Measurements from ENCODE around the gene SEC14L5. TPM values are rescaled to one million over a fixed set of nuclear protein-coding genes. Genes with fewer than 3 reads are reported as not detected.

SEC14L5 gene
- total RNA-seq, 1 experiment from 2014 or later, result 0.27 TPM

DNA sequence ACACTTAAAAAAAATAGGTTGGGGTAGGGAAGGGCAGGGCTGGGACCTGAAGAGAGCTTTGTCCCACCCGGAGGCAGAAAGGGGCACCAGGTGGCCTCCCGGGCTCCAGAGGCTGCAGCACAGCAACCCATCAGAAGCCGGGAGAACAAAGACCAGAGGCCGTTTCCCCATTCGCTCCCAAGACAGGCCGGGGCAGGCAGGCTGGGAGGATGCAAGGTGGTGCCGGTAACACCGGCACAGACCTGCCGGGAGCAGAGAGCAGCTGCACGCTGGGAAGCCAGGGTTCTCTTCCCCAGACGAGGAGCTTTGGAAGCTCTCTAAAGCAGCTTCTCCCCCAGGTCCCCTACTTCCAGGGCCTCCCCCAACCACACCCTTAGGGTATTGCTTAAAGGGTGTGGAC lies 26.7 kb upstream of the SEC14L5 start (continued):
- TF ChIP-seq, protein P1, sequence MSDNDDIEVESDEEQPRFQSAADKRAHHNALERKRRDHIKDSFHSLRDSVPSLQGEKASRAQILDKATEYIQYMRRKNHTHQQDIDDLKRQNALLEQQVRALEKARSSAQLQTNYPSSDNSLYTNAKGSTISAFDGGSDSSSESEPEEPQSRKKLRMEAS (IDR thresholded peaks at IDR 0.05), result no peak
- TF ChIP-seq CBX3 (IDR thresholded peaks at IDR 0.05; ENCODE audit: low read depth) (no peak), POLR2AphosphoS5 (IDR thresholded peaks at IDR 0.05; ENCODE audit: low read depth, low read length) (no peak), ZNF274 (IDR thresholded peaks at IDR 0.05; ENCODE audit: low read depth, low read length) (no peak), ELF1 (IDR thresholded peaks at IDR 0.05; ENCODE audit: borderline replicate concordance, low read depth) (no peak), YY1 (IDR thresholded peaks at IDR 0.05; ENCODE audit: extremely low read depth, insufficient replicate concordance, low read depth, low read length) (no peak)

DNA sequence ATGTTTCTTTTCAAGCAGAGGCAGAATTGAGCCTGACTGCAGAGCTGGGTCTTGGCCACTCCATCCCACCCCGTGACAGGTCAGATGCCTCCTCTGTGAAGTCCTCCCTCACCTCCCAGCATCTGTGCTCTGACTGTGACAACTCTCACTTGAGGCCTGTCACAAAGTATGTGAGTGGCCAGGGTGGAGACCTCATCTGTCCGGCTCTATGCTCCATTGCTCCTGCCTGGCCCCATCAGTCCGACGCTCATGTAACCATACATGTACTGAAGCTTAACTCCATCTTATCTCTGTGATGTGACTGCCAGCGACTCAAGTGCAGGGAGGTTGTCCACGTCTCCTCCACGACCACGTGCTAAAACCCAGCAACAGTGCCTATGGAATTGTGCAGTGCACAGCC lies 24.7 kb upstream of the SEC14L5 start:
- TSS peak; percentile 13 for BruUV-seq (replicated peaks)
- ATAC-seq, result no peak
- intact Hi-C loops (cut with micrococcal nuclease), result no loop called here
- Histone ChIP-seq H4K20me1 (ENCODE audit: insufficient read depth) (no peaks in the 10 kb centered on the region), H3K27ac (ENCODE audit: low read depth, low read length) (no peak overlapping the region), H3K27me3 (ENCODE audit: insufficient read depth, low read length) (no peaks in the 10 kb centered on the region), H3K79me2 (ENCODE audit: insufficient read depth, low read length) (no peaks in the 10 kb centered on the region; the same call in 1 of the 2 replicates), H3K36me3 (ENCODE audit: control insufficient read depth in 1 of 2, insufficient read depth in 2 of 2, low read length in 2 of 2) (no peaks in the 10 kb centered on the region; a peak in 1 of 4 replicates), H3K9me2 (ENCODE audit: insufficient read depth) (no peaks in the 10 kb centered on the region), H2AFZ (ENCODE audit: low read depth, low read length, poor library complexity, severe bottlenecking) (no peak overlapping the region), H3K4me2 (ENCODE audit: low read length) (no peak overlapping the region), H3K4me3 (replicated peaks in 1 of 2; ENCODE audit: low read depth in 1 of 2, low read length in 2 of 2) (no peak overlapping the region), H3K4me1 (ENCODE audit: control insufficient read depth in 1 of 2, insufficient read depth in 2 of 2, low read length in 2 of 2) (peaks cover 13 to 27% of the 10 kb centered on the region in 2 experiments; a peak in 3 of 4 replicates), H3K9me3 (ENCODE audit: control insufficient read depth in 1 of 2, insufficient read depth in 1 of 2, low read depth in 1 of 2, low read length in 2 of 2) (no peaks in the 10 kb centered on the region), H3K9ac (ENCODE audit: low read length) (no peak overlapping the region)
- RAD21 ChIA-PET (ENCODE audit: low non-redundant PET in 1 of 2, low total read pairs in 2 of 2, uncharacterized antibody in 2 of 2, unreplicated experiment in 2 of 2), result interaction anchor here in 1 of 2 experiments (0.7 kb wide), 1 partner anchor 49 kb away, joined by 3 read pairs; no protein-coding TSS in a partner anchor
- POLR2A ChIA-PET, result interaction anchor here (2.2 kb wide), 1 partner anchor 11 kb away, joined by 4 read pairs; no protein-coding TSS in a partner anchor
- CTCF ChIA-PET, result no interaction called here
- DNase-seq (ENCODE audit: low read depth, low spot score), result no peak
- TF ChIP-seq EZH2phosphoT487 (IDR thresholded peaks at IDR 0.05; ENCODE audit: borderline replicate concordance) (no peak), ZNF274 (IDR thresholded peaks at IDR 0.05; ENCODE audit: low read depth, low read length) (no peak), SRF (IDR thresholded peaks at IDR 0.05; ENCODE audit: low read depth) (no peak), SP1 (IDR thresholded peaks at IDR 0.05; ENCODE audit: low read depth) (no peak), EZH2 (IDR thresholded peaks at IDR 0.05) (no peak), TCF7L2 (IDR thresholded peaks at IDR 0.05; ENCODE audit: borderline replicate concordance, extremely low read depth, insufficient read depth, insufficient read length) (no peak), YY1 (IDR thresholded peaks at IDR 0.05; ENCODE audit: extremely low read depth, insufficient replicate concordance, low read depth, low read length) (no peak), POLR2A (IDR thresholded peaks at IDR 0.05; ENCODE audit: borderline replicate concordance, extremely low read depth, insufficient read depth, insufficient read length) (no peak), EGR1 (IDR thresholded peaks at IDR 0.05; ENCODE audit: low read depth) (no peak), JUND (IDR thresholded peaks at IDR 0.05) (no peak), RAD21 (IDR thresholded peaks at IDR 0.05; ENCODE audit: low read depth) (no peak)
- TF ChIP-seq, protein P2, sequence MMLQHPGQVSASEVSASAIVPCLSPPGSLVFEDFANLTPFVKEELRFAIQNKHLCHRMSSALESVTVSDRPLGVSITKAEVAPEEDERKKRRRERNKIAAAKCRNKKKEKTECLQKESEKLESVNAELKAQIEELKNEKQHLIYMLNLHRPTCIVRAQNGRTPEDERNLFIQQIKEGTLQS (IDR thresholded peaks at IDR 0.05), result no peak
- TF ChIP-seq, protein P3, sequence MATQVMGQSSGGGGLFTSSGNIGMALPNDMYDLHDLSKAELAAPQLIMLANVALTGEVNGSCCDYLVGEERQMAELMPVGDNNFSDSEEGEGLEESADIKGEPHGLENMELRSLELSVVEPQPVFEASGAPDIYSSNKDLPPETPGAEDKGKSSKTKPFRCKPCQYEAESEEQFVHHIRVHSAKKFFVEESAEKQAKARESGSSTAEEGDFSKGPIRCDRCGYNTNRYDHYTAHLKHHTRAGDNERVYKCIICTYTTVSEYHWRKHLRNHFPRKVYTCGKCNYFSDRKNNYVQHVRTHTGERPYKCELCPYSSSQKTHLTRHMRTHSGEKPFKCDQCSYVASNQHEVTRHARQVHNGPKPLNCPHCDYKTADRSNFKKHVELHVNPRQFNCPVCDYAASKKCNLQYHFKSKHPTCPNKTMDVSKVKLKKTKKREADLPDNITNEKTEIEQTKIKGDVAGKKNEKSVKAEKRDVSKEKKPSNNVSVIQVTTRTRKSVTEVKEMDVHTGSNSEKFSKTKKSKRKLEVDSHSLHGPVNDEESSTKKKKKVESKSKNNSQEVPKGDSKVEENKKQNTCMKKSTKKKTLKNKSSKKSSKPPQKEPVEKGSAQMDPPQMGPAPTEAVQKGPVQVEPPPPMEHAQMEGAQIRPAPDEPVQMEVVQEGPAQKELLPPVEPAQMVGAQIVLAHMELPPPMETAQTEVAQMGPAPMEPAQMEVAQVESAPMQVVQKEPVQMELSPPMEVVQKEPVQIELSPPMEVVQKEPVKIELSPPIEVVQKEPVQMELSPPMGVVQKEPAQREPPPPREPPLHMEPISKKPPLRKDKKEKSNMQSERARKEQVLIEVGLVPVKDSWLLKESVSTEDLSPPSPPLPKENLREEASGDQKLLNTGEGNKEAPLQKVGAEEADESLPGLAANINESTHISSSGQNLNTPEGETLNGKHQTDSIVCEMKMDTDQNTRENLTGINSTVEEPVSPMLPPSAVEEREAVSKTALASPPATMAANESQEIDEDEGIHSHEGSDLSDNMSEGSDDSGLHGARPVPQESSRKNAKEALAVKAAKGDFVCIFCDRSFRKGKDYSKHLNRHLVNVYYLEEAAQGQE (IDR thresholded peaks at IDR 0.05; ENCODE audit: low read depth), result no peak
- TF ChIP-seq, protein P4, sequence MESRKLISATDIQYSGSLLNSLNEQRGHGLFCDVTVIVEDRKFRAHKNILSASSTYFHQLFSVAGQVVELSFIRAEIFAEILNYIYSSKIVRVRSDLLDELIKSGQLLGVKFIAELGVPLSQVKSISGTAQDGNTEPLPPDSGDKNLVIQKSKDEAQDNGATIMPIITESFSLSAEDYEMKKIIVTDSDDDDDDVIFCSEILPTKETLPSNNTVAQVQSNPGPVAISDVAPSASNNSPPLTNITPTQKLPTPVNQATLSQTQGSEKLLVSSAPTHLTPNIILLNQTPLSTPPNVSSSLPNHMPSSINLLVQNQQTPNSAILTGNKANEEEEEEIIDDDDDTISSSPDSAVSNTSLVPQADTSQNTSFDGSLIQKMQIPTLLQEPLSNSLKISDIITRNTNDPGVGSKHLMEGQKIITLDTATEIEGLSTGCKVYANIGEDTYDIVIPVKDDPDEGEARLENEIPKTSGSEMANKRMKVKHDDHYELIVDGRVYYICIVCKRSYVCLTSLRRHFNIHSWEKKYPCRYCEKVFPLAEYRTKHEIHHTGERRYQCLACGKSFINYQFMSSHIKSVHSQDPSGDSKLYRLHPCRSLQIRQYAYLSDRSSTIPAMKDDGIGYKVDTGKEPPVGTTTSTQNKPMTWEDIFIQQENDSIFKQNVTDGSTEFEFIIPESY (IDR thresholded peaks at IDR 0.05; ENCODE audit: extremely low read depth, insufficient replicate concordance, low read length), result no peak
- TF ChIP-seq, protein P1 (IDR thresholded peaks at IDR 0.05), result no peak
